Epithelial cell of esophagus (primary cell): Measurements from ENCODE around the gene PAK2.
A peak's percentile ranks its signal among the peaks of the same experiment; 100 is the strongest.

Source experiments
- DNase-seq: peaks from one replicate; pipeline ENCODE4 v3.0.0; 2010; ENCODE audit warnings: low read depth
- H3K4me3 ChIP-seq: 2 replicates; pipeline ENCODE4 v1.5.1; 2011; ENCODE audit warnings: mild to moderate bottlenecking, low read length, control low read depth
- CTCF ChIP-seq: IDR thresholded peaks from 2 replicates; pipeline ENCODE4 v1.5.1; 2011; ENCODE audit warnings: low read depth, mild to moderate bottlenecking, low read length, control low read depth, inconsistent platforms; ENCODE audit not compliant: insufficient read depth; ENCODE audit errors: missing control alignments

The PAK2 gene

GRCh38 chr3:196697270-196697669, 42.4 kb upstream of the PAK2 start:
- DNase-seq = no peak
- no peak overlapping the region for H3K4me3 ChIP-seq
- no peak for TF ChIP-seq CTCF

GRCh38 chr3:196699749-196700148, 39.9 kb upstream of the PAK2 start:
- H3K4me3 ChIP-seq = no peak overlapping the region
- no peak for DNase-seq
- no peak for TF ChIP-seq CTCF

- H3K4me3 ChIP-seq = no peak overlapping the region
- TF ChIP-seq CTCF = no peak
These were observed 38.9 kb upstream of the PAK2 start for GRCh38 chr3:196700801-196701200.

GRCh38 chr3:196706327-196706726, 33.3 kb upstream of the PAK2 start:
- H3K4me3 ChIP-seq = no peak overlapping the region
- DNase-seq = no peak
- TF ChIP-seq CTCF = no peak

More at GRCh38 chr3:196700801-196701200, 38.9 kb upstream of the PAK2 start:
- DNase-seq = no peak

- no peak for DNase-seq
- no peak for TF ChIP-seq CTCF
- H3K4me3 ChIP-seq = no peak overlapping the region
These were observed 32.9 kb upstream of the PAK2 start for GRCh38 chr3:196706731-196707130.

- TF ChIP-seq CTCF = no peak
- H3K4me3 ChIP-seq = no peak overlapping the region
- DNase-seq = no peak
These were observed 32.1 kb upstream of the PAK2 start for GRCh38 chr3:196707566-196707965.

GRCh38 chr3:196708467-196708866, 31.2 kb upstream of the PAK2 start:
- H3K4me3 ChIP-seq = no peak overlapping the region
- no peak for TF ChIP-seq CTCF
- DNase-seq = peak; percentile 85
